ENCODE results near the gene SCAF8.

DNA sequence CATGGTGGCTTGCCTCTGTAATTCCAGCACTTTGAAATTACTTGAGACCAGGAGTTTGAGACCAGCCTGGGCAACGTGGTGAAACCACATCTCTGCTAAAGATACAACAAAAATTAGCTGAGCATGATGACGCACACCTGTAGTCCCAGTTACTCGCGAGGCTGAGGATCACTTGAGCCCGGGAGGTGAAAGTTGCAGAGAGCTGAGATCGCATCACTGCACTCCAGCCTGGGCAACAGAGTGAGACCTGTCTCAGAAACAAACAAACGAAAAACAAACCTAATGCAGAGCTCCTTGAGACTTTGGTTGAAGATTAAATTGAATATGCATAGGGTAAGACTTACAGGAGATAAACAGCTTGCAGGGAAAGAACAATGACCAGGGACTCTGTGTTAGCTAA lies 80.8 kb downstream of the SCAF8 start:
- TF ChIP-seq, protein P1, sequence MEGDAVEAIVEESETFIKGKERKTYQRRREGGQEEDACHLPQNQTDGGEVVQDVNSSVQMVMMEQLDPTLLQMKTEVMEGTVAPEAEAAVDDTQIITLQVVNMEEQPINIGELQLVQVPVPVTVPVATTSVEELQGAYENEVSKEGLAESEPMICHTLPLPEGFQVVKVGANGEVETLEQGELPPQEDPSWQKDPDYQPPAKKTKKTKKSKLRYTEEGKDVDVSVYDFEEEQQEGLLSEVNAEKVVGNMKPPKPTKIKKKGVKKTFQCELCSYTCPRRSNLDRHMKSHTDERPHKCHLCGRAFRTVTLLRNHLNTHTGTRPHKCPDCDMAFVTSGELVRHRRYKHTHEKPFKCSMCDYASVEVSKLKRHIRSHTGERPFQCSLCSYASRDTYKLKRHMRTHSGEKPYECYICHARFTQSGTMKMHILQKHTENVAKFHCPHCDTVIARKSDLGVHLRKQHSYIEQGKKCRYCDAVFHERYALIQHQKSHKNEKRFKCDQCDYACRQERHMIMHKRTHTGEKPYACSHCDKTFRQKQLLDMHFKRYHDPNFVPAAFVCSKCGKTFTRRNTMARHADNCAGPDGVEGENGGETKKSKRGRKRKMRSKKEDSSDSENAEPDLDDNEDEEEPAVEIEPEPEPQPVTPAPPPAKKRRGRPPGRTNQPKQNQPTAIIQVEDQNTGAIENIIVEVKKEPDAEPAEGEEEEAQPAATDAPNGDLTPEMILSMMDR (IDR thresholded peaks at IDR 0.05; ENCODE audit: poor library complexity): no peak
- no peak for TF ChIP-seq EZH2 (IDR thresholded peaks at IDR 0.05; ENCODE audit: borderline replicate concordance)

Data from hepatocyte (in vitro differentiated cells).